ENCODE data around the gene RASL11A. TPM values are rescaled to one million over a fixed set of nuclear protein-coding genes. Genes with fewer than 3 reads are reported as not detected.

The RASL11A gene
- total and polyA plus RNA-seq, 2 of the 8 experiments (the other 6 are each of a cell fraction or from before 2014, with no cell fraction given): 2.9 to 6.8 TPM

GRCh38 chr13:27309967-27310598, 39.5 kb downstream of the RASL11A start (continued):
- TF ChIP-seq CBX8 (IDR thresholded peaks at IDR 0.05; ENCODE audit: borderline replicate concordance, low read depth, low read length): no peak
- TF ChIP-seq EGR1 (IDR thresholded peaks at IDR 0.05; ENCODE audit: borderline replicate concordance, low read depth, low read length): no peak
- TF ChIP-seq MAX (IDR thresholded peaks at IDR 0.05): no peak
- TF ChIP-seq EZH2 (IDR thresholded peaks at IDR 0.05; ENCODE audit: low read depth, low read length, severe bottlenecking): no peak

All from H1 (cell line).